Activated CD4-positive, alpha-beta T cell treated with anti-CD3 and anti-CD28 coated beads for 1 hour (primary cell): ENCODE data around the gene GBX2.
"Not testable (repeated sequence)": the region's sequence is repeated elsewhere in the genome, so short reads cannot be mapped to it uniquely, and the experiment has no call there.

Experiments
- DNase-seq: peaks from one replicate; pipeline ENCODE4 v3.0.0-alpha.2; 2020

Gene GBX2

GRCh38 chr2:236143811-236144210 lies 24.4 kb downstream of the GBX2 start:
- DNase-seq: no peak

DNA sequence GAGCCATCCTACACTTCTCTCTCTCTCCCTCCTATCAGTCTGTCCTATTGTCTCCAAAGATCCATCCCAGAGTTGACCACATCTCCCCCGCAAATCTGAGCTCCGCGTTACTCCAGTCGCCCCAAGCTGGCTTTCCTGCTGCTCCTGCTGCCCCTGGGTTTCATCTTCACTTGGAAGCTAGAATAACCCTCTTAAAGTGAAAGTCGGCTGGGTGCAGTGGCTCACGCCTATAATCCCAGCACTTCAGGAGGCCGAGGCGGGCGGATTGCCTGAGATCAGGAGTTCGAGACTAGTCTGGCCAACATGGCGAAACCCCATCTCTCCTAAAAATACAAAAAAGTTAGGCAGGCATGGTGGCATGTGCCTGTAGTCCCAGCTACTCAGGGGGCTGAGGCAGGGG lies 26.6 kb downstream of the GBX2 start:
- not testable (repeated sequence) for DNase-seq

- DNase-seq: no peak
These were observed 31.1 kb downstream of the GBX2 start for GRCh38 chr2:236137066-236137465.

GRCh38 chr2:236136538-236136937 lies 31.6 kb downstream of the GBX2 start:
- DNase-seq: no peak

DNA sequence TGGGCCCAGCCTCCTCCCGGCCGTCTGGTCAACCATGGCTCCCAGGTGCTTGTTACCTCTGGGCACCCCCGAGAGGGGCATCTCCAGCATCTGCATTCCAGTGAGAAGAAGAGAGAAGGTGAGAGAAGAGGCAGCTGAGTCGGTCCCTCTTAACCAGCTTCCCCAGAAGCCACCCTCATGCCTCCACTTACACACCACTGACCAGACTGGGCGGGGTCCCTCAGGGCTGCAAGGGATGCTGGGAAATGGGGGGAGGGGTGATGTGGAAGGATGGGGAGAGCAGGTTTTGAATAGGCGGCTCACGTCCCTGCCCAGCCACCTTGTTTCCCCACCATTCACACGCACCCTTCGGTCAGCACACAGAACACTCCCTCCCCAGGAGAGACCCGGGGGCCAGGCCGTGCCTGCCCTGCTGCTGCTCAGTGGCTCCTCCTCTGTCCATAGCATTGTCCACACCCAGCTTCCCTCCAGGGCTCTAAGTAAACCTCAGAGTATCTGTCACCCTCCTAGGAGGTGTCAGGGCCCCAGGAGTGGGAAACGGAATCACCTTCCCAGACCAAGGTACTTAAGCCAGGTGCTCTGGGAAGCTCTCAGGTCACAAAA lies 34.7 kb downstream of the GBX2 start:
- DNase-seq: no peak

DNA sequence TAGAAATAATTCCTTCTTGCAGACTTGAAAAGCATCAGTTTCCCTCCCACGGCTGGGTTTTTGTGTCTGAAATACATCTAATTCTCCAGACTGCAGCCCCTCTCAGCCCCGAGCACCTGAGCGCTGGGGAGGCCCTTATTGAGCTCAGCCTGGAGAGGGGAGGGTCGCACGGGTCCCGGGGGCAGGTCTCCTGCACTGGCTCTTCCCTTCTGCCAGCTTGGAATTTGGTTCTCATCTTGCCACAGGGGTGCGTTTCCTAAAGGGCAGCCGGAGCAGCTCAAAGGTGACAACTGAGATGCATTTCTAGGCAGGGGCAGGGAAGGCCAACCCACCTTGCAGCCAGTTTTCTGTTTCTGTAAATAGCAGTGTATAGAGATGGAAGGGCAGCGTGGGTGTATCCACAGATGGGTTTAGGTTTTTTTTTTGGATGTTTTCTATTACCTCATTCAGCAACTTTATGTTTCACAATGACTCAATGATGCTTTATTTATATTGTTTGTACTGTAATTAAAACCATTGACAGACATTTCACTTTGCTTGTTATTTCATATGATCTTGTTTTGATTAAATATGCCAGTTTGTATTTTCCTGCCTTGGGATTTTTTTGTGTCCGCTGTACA lies 37.0 kb downstream of the GBX2 start:
- DNase-seq: no peak

DNA sequence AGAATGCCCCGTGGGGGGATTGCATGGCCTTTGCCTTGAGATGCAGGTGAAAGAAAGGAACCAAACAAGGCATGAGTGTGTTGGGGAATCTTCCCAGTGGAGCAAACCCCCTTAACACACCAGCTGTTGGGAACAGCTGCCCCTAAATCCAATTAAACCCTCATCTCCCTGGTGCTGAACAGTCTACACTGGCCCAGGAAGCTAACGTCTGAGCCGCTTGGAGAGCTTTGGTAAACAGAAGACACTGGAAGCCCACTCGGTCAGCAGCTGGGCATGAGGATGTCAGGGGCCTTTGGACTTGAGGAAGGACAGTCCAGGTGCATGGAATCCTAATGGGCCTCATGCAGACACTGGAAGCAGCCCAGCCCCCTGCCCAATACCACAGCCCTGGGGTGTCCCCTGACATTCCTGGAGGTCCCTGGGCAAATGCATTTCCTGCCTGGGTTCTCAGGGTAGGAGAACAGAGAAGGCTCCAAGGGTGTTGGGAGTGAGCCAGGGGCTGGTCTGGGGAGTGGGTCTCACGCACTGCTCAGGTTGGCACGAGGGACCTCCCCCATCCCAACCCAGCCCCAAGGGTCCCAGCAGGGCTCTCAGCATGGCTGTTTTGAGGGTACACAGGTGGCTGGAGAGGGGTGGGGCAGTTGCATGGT lies 37.7 kb downstream of the GBX2 start:
- DNase-seq: no peak

DNA sequence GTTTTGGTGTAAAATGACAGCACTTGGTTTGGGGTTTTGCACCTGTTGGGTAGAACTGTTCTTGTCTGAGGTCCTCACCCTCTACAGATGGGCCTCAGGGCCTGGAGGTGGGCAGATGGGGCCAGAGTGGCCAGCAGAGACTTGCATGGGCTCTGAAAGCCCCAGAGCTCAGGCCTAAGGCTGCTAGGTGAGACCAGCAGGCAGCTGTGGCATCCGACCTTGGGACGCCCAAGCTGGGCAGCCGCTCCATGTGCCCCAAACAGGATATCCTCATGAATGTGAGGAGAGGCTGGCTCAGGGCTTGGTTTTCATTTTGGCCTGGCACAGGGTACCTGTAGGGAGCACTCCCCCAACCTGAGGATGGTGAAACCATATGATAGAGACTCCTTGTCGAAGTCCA lies 38.3 kb downstream of the GBX2 start:
- no peak for DNase-seq

DNA sequence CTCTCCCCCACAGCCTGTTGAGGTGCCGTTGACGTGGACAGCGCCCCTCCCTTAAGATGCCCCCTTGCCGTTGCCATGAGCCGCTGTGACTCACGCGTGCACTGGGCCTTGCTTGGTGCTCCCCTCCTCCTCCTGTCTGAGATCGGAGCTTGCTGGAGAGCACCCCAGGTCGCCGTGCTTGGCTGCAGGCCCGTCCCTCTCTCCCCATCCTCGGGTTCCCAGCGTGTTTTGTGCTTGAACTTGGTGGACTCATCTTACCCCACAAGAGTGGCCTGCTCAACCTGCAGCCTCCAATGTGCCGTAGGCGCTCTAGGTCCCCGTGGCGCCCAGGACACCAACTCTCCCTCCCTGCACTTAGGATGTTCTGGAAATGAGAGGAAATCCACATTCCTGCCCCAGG lies 39.9 kb downstream of the GBX2 start:
- no peak for DNase-seq

DNA sequence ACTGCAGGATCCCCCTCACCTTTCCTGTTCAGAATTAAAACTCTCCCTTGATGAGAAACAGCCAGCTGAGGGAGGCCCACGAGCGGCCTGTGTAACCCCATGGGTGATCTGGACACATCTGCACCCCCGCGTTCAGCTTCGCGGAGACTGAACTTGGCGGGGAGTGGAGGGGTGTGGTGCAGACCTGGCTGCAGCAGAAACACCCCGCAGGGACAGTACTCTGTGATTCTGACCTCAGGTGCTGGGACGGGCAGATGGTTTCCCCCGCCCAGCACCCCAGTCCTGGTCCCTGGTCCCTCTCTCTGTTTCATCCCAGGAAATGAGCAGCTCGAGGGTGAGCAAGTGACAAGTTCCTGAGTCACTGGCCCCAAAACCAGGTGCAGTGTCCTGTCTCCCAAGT lies 41.2 kb downstream of the GBX2 start:
- DNase-seq: no peak

DNA sequence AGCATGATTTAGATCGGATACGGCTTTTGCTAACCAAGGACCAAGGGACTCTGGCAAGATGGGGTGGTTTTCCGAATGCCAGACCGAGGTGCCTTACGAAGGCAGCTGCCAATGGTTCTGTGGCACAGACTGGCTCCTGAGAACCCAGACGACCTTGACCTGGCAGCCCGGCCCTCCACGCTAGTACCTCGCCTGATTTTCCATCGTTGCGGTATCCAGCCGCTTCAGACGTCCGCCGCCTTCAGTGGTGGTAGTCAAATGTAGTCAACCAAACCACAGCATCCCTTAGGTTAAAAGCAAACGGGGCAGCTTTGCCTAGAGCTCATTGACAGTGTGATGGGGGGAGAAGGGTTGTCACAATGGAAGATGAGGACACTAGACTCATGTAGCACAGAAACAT lies 42.6 kb downstream of the GBX2 start:
- no peak for DNase-seq

- DNase-seq: no peak
These were observed 43.8 kb downstream of the GBX2 start for GRCh38 chr2:236124182-236124893.

- no peak for DNase-seq
These were observed 44.5 kb downstream of the GBX2 start for GRCh38 chr2:236123716-236124115.

DNA sequence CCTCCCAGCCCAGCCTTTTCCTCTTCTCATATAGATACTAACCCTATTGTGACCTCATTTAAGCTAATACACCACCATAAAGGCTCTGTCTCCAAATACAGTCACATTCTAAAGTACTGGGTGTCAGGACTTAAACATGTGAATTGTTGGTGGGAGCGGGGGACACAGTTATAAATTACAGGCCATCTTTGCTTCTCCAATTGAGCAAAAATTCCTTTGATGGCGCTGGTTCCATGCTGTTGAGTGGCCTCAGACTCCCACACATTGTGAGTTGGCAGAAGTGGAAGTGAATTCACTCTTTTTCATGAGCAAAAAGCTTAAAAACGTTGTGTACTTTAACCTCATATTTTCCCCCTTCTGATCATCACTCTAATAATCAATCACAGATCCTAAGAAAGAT lies 46.0 kb downstream of the GBX2 start:
- DNase-seq: no peak

GRCh38 chr2:236121546-236121945 lies 46.6 kb downstream of the GBX2 start:
- no peak for DNase-seq

- DNase-seq: no peak
These were observed 47.4 kb downstream of the GBX2 start for GRCh38 chr2:236120829-236121228.

DNA sequence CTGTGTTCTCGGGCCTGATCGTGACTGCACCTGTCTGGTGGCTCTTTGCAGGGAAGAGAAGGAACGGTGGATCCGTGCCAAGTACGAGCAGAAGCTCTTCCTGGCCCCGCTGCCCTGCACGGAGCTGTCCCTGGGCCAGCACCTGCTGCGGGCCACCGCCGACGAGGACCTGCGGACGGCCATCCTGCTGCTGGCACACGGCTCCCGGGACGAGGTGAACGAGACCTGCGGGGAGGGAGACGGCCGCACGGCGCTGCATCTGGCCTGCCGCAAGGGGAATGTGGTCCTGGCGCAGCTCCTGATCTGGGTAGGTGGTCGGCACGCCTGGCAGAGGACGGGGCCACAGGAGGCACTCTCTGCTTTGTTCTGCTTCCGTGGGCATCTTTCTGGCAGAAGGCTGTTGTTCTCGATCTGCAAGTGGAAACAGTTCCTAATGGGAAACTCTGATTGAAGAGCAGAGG lies 48.0 kb downstream of the GBX2 start:
- no peak for DNase-seq

GRCh38 chr2:236119476-236119875 lies 48.7 kb downstream of the GBX2 start:
- DNase-seq: no peak

GRCh38 chr2:236119003-236119402 lies 49.2 kb downstream of the GBX2 start:
- no peak for DNase-seq

GRCh38 chr2:236117861-236118269 lies 50.3 kb downstream of the GBX2 start:
- no peak for DNase-seq

- no peak for DNase-seq
These were observed 50.8 kb downstream of the GBX2 start for GRCh38 chr2:236117401-236117800.
